T-helper 9 cell (primary cell): ENCODE results near the gene COTL1.

Source experiments
- DNase-seq: peaks from one replicate; pipeline ENCODE4 v3.0.0-alpha.2; 2020

COTL1 gene

GRCh38 chr16:84613408-84614072, 4.3 kb downstream of the COTL1 start:
- no peak for DNase-seq

GRCh38 chr16:84612686-84613085, 5.2 kb downstream of the COTL1 start:
- no peak for DNase-seq

GRCh38 chr16:84611041-84611440, 6.8 kb downstream of the COTL1 start:
- no peak for DNase-seq

GRCh38 chr16:84610376-84610775, 7.5 kb downstream of the COTL1 start:
- DNase-seq, result no peak

GRCh38 chr16:84609563-84610177, 8.2 kb downstream of the COTL1 start:
- no peak for DNase-seq

- DNase-seq, result no peak
Observed at GRCh38 chr16:84608282-84608681, 9.6 kb downstream of the COTL1 start.

GRCh38 chr16:84607694-84608093, 10.2 kb downstream of the COTL1 start:
- peak; percentile 26 for DNase-seq

GRCh38 chr16:84607061-84607460, 10.8 kb downstream of the COTL1 start:
- no peak for DNase-seq

GRCh38 chr16:84606081-84606875, 11.6 kb downstream of the COTL1 start:
- DNase-seq, result peak; percentile 27

- no peak for DNase-seq
Observed at GRCh38 chr16:84605339-84605848, 12.5 kb downstream of the COTL1 start.

- DNase-seq, result no peak
Observed at GRCh38 chr16:84604477-84605013, 13.3 kb downstream of the COTL1 start.

GRCh38 chr16:84603940-84604339, 13.9 kb downstream of the COTL1 start:
- DNase-seq, result no peak

- peak; percentile 33 for DNase-seq
Observed at GRCh38 chr16:84603140-84603816, 14.6 kb downstream of the COTL1 start.

GRCh38 chr16:84600343-84601229, 17.3 kb downstream of the COTL1 start:
- DNase-seq, result no peak

- DNase-seq, result peak; percentile 33
Observed at GRCh38 chr16:84599521-84600202, 18.2 kb downstream of the COTL1 start.

GRCh38 chr16:84598360-84598759, 19.5 kb downstream of the COTL1 start:
- DNase-seq, result no peak

- DNase-seq, result peak; percentile 31
Observed at GRCh38 chr16:84597931-84598351, 19.9 kb downstream of the COTL1 start.

GRCh38 chr16:84597528-84597896, 20.4 kb downstream of the COTL1 start:
- DNase-seq, result no peak

- no peak for DNase-seq
Observed at GRCh38 chr16:84596801-84597527, 20.9 kb downstream of the COTL1 start.

- no peak for DNase-seq
Observed at GRCh38 chr16:84596161-84596560, 21.7 kb downstream of the COTL1 start.
